ENCODE measurements around the gene BAHCC1.

GRCh38 chr17:81390873-81391255, 4.4 kb upstream of the BAHCC1 start:
- TF ChIP-seq ATF3 (CRISPR knock-in tag; conservative IDR thresholded peaks at IDR 0.05) (no peak), GTF2I (CRISPR knock-in tag; conservative IDR thresholded peaks at IDR 0.05) (no peak), CTCF (IDR thresholded peaks at IDR 0.05) (no peak), MAX (CRISPR knock-in tag; IDR thresholded peaks at IDR 0.05) (no peak)
